SIG-M5 treated with dmso at 0.1 percent for 504 hours (cell line): ENCODE data around the gene MOGAT3.

Source experiments
- DNase-seq: peaks from one replicate; lab custom pipeline; 2025; ENCODE audit not compliant: unreplicated experiment; lab: John Stamatoyannopoulos, UW

Gene MOGAT3

GRCh38 chr7:101234636-101235035, 33.8 kb upstream of the MOGAT3 start:
- no peak for DNase-seq

GRCh38 chr7:101233907-101234547, 33.2 kb upstream of the MOGAT3 start:
- DNase-seq: no peak

- DNase-seq: peak; percentile 28
These were observed 31.5 kb upstream of the MOGAT3 start for GRCh38 chr7:101232141-101232850.

GRCh38 chr7:101231644-101232043, 30.8 kb upstream of the MOGAT3 start:
- no peak for DNase-seq

GRCh38 chr7:101226721-101227120, 25.9 kb upstream of the MOGAT3 start:
- DNase-seq: no peak

- DNase-seq: no peak
These were observed 24.8 kb upstream of the MOGAT3 start for GRCh38 chr7:101225650-101226049.

GRCh38 chr7:101223528-101223927, 22.7 kb upstream of the MOGAT3 start:
- no peak for DNase-seq

- no peak for DNase-seq
These were observed 21.5 kb upstream of the MOGAT3 start for GRCh38 chr7:101222275-101222830.

GRCh38 chr7:101220295-101220694, 19.5 kb upstream of the MOGAT3 start:
- DNase-seq: no peak

- no peak for DNase-seq
These were observed 17.6 kb upstream of the MOGAT3 start for GRCh38 chr7:101218236-101219125.

- DNase-seq: peak; percentile 98
These were observed 16.8 kb upstream of the MOGAT3 start, which contains the start of the genes PLOD3 and ZNHIT1 for GRCh38 chr7:101217388-101218235. Gene PLOD3, minus strand, starts transcription at chr7:101217581. Its CDS starts 307 bp downstream, at chr7:101217274. Gene ZNHIT1, plus strand, starts transcription at chr7:101218165. Its CDS starts 31 bp downstream, at chr7:101218196.

GRCh38 chr7:101216860-101217387, 16.1 kb upstream of the MOGAT3 start:
- no peak for DNase-seq

GRCh38 chr7:101216001-101216859, 15.4 kb upstream of the MOGAT3 start:
- DNase-seq: no peak

GRCh38 chr7:101212014-101212413, 11.2 kb upstream of the MOGAT3 start:
- DNase-seq: no peak

- no peak for DNase-seq
These were observed 10.7 kb upstream of the MOGAT3 start for GRCh38 chr7:101211501-101211900.

GRCh38 chr7:101210143-101210542, 9.3 kb upstream of the MOGAT3 start:
- no peak for DNase-seq

GRCh38 chr7:101208794-101209193, 8.0 kb upstream of the MOGAT3 start:
- DNase-seq: no peak

GRCh38 chr7:101207459-101207858, 6.6 kb upstream of the MOGAT3 start:
- no peak for DNase-seq

- no peak for DNase-seq
These were observed 5.8 kb upstream of the MOGAT3 start for GRCh38 chr7:101206665-101207042.
